OCI-LY7 (cell line): ENCODE results near the gene NEB. TPM values are rescaled to one million over a fixed set of nuclear protein-coding genes. Genes with fewer than 3 reads are reported as not detected.

Experiments
- BruUV-seq: library from RNA; stranded (reverse); fragments of 400-500 nt; replicated peaks from 2 replicates; lab custom pipeline; 2021; lab: Mats Ljungman, UMichigan
- CTCF ChIA-PET: fragments of 300-600 bp; sonication (Branson Sonifier 250); formaldehyde crosslinking; loops from one replicate; lab custom pipeline; 2022; ENCODE audit warnings: antibody characterized with exemption; ENCODE audit not compliant: unreplicated experiment; lab: Charles Lee
- POLR2A ChIA-PET: fragments of 300-600 bp; sonication (Branson Sonifier 250); formaldehyde crosslinking; loops from one replicate; lab custom pipeline; 2022; ENCODE audit warnings: antibody characterized with exemption; lab: Charles Lee
- DNase-seq: peaks from one replicate; pipeline ENCODE4 v3.0.0-alpha.2; 2015; ENCODE audit warnings: low spot score
- H2AFZ ChIP-seq: fragments of 200-600 bp; sonication (generic), shearing (Covaris generic); 2 replicates; pipeline ENCODE4 v1.6.1; 2014; ENCODE audit warnings: mild to moderate bottlenecking, antibody characterized with exemption, low read length, moderate library complexity
- H3K27ac ChIP-seq: fragments of 200-600 bp; sonication (generic); 2 replicates; pipeline ENCODE4 v1.5.1; 2014; ENCODE audit warnings: mixed run types, low read depth, mild to moderate bottlenecking, moderate library complexity, low read length, inconsistent platforms; ENCODE audit not compliant: poor library complexity, severe bottlenecking
- H3K36me3 ChIP-seq: fragments of 200-600 bp; sonication (generic); 2 replicates; pipeline ENCODE4 v1.6.1; 2014; ENCODE audit warnings: mild to moderate bottlenecking, antibody characterized with exemption, low read length, moderate library complexity, mixed read lengths; ENCODE audit not compliant: insufficient read depth
- H3K4me1 ChIP-seq: fragments of 200-600 bp; sonication (generic); 2 replicates; pipeline ENCODE4 v1.5.1; 2014; ENCODE audit warnings: mild to moderate bottlenecking, low read length; ENCODE audit not compliant: insufficient read depth, poor library complexity, severe bottlenecking
- H3K4me2 ChIP-seq: fragments of 200-600 bp; sonication (generic); 2 replicates; pipeline ENCODE4 v1.6.1; 2014; ENCODE audit warnings: mild to moderate bottlenecking, low read length
- H3K4me3 ChIP-seq: fragments of 200-600 bp; sonication (generic); 2 replicates; pipeline ENCODE4 v1.5.1; 2014; ENCODE audit warnings: mild to moderate bottlenecking, low read depth, low read length; ENCODE audit not compliant: poor library complexity, severe bottlenecking
- H3K79me2 ChIP-seq: fragments of 200-600 bp; sonication (generic); 2 replicates; pipeline ENCODE4 v1.6.1; 2016; ENCODE audit warnings: low read depth, mild to moderate bottlenecking, low read length, moderate library complexity, mixed read lengths; ENCODE audit not compliant: insufficient read depth
- H3K9me2 ChIP-seq: fragments of 200-600 bp; sonication (generic); 2 replicates; pipeline ENCODE4 v1.6.1; 2016; ENCODE audit warnings: mild to moderate bottlenecking, low read length, mixed read lengths; ENCODE audit not compliant: insufficient read depth
- H3K9me3 ChIP-seq: fragments of 200-600 bp; sonication (generic); 2 replicates; pipeline ENCODE4 v1.6.1; 2014; ENCODE audit warnings: mild to moderate bottlenecking, mixed run types, low read length, mixed read lengths
- H4K20me1 ChIP-seq: fragments of 200-600 bp; sonication (generic); 2 replicates; pipeline ENCODE4 v1.6.1; 2014; ENCODE audit warnings: mild to moderate bottlenecking, antibody characterized with exemption, low read length, moderate library complexity, mixed read lengths; ENCODE audit not compliant: insufficient read depth
- EZH2phosphoT487 ChIP-seq: fragments of 200-600 bp; sonication (generic); IDR thresholded peaks from 2 replicates; pipeline ENCODE4 v1.6.1; 2018; ENCODE audit warnings: low read depth, borderline replicate concordance, mild to moderate bottlenecking, mixed run types, antibody characterized with exemption, low read length, moderate library complexity, mixed read lengths
- intact Hi-C: fragments of 100-400 bp; cut with micrococcal nuclease; formaldehyde crosslinking; loops from one replicate; pipeline ENCODE4 v1.10.0; 2022; ENCODE audit not compliant: unreplicated experiment
- total RNA-seq, 2 experiments: library from RNA; depleted of rRNA in 1 of 2; stranded (reverse); fragments of >200 nt in 1 of 2; shearing (Covaris generic) in 1 of 2; gene quantifications; 2 replicates each; pipeline ENCODE4 v1.2.3, GENCODE V29; 2014 to 2022
- TF ChIP-seq, protein P1 (sequence below): fragments of 200-600 bp; sonication (generic); conservative IDR thresholded peaks from 2 replicates; pipeline ENCODE4 v1.5.1; 2014; ENCODE audit warnings: mild to moderate bottlenecking, antibody characterized with exemption, low read length, moderate library complexity, mixed read lengths

Gene NEB
- total RNA-seq, 2 experiments from 2014 or later = 0.04 to 0.38 TPM

DNA sequence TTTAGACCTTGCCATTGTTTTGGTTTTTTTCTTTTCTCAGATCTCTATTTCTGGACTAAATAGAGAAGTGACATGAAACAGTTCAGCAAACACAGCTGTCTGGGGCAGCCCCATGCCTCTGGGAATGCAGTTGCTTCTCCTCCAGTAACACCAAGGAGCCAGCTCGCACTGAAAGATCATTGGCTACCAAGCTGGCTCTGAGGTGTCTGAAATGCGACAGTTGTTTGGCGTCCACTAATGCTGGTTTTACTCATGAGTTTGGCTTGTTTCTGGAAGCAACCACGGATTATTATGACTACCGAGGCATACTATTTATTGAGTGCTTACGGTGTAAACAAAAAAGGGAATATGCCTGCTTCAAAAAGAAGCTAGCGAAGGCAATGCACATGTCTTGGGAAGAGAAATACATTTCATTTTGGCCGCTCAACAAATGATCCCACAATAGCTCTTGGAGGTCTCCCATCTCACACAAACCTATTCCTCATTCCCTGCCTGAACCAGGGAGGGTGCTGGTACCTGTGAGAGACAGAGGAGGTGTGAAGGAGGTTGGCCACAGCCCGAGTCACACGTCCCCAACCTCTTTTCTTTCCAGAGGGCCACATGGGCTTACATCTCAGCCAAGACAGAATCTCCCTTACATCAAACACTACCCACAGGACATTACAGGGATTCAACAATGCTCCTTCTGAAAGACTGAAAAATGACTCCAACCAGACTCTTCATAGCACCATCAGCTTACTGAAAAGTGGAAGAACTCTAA lies 37.5 kb upstream of the NEB start:
- CTCF ChIA-PET = interaction anchor here (0.6 kb wide), 1 partner anchor 156 kb away, joined by 3 read pairs; no protein-coding TSS in a partner anchor
- peak overlapping the region; percentile 67; the same call in 1 of the 2 replicates for H2AFZ ChIP-seq
- POLR2A ChIA-PET = interaction anchor here (0.6 to 2.4 kb wide), 8 partner anchors 14 to 159 kb away, joined by 3 to 9 read pairs (median 4); partner anchors contain the start of gene ARL5A

DNA sequence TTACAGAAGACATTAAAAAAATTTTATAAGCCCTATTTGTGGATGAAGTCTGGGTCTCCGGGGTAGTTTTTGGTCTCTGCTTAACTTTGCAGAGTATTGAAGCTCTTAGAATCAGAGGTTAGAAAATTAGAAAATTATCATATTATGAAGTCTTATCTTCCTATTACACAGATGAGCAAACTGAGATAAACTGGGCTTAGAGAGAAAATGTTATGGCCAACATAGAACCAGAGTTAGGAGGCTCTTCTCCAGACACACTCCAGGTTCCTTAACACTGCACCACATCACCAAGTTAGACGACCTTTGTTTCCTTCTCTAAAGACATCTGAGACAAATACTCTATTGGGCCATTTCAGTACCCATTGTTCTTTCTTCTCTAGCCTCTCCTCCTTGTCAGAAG lies 36.7 kb upstream of the NEB start:
- peak overlapping the region; percentile 67; the same call in 1 of the 2 replicates for H2AFZ ChIP-seq
- no peaks in the 10 kb centered on the region for H4K20me1 ChIP-seq
- peaks cover 68% of the 10 kb centered on the region for H3K4me1 ChIP-seq
- TF ChIP-seq, protein P1, sequence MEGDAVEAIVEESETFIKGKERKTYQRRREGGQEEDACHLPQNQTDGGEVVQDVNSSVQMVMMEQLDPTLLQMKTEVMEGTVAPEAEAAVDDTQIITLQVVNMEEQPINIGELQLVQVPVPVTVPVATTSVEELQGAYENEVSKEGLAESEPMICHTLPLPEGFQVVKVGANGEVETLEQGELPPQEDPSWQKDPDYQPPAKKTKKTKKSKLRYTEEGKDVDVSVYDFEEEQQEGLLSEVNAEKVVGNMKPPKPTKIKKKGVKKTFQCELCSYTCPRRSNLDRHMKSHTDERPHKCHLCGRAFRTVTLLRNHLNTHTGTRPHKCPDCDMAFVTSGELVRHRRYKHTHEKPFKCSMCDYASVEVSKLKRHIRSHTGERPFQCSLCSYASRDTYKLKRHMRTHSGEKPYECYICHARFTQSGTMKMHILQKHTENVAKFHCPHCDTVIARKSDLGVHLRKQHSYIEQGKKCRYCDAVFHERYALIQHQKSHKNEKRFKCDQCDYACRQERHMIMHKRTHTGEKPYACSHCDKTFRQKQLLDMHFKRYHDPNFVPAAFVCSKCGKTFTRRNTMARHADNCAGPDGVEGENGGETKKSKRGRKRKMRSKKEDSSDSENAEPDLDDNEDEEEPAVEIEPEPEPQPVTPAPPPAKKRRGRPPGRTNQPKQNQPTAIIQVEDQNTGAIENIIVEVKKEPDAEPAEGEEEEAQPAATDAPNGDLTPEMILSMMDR = no peak
- no peak for TF ChIP-seq EZH2phosphoT487
- DNase-seq = no peak
- peak overlapping the region; percentile 82 for H3K27ac ChIP-seq
- H3K9me2 ChIP-seq = no peaks in the 10 kb centered on the region
- BruUV-seq = no TSS peak
- intact Hi-C loops = no loop called here
- CTCF ChIA-PET = no interaction called here
- no peaks in the 10 kb centered on the region for H3K9me3 ChIP-seq
- H3K4me2 ChIP-seq = peak overlapping the region; percentile 61
- H3K36me3 ChIP-seq = peaks cover 11% of the 10 kb centered on the region
- H3K4me3 ChIP-seq = peak overlapping the region; percentile 30
- H3K79me2 ChIP-seq = no peaks in the 10 kb centered on the region
- POLR2A ChIA-PET = interaction anchor here (0.6 to 2.4 kb wide), 9 partner anchors 9 to 75 kb away, joined by 3 to 9 read pairs (median 3); partner anchors contain the start of gene ARL5A

More for the DNA sequence above, 37.5 kb upstream of the NEB start:
- Histone ChIP-seq H3K9me3 (no peaks in the 10 kb centered on the region), H3K36me3 (peaks cover 18% of the 10 kb centered on the region), H3K9me2 (no peaks in the 10 kb centered on the region), H3K4me3 (peak overlapping the region; percentile 30), H4K20me1 (no peaks in the 10 kb centered on the region), H3K79me2 (no peaks in the 10 kb centered on the region), H3K27ac (peak overlapping the region; percentile 82), H3K4me2 (peak overlapping the region; percentile 61), H3K4me1 (peaks cover 60% of the 10 kb centered on the region)
- TF ChIP-seq EZH2phosphoT487 = no peak
- TF ChIP-seq, protein P1 = no peak
- DNase-seq = peak; percentile 91
- BruUV-seq = no TSS peak
- intact Hi-C loops = no loop called here
